Epithelial cell of esophagus (primary cell): ENCODE measurements around the gene TAF11L9.
"Not testable (repeated sequence)": the region's sequence is repeated elsewhere in the genome, so short reads cannot be mapped to it uniquely, and the experiment has no call there.

Source experiments
- DNase-seq: peaks from one replicate; pipeline ENCODE4 v3.0.0; 2010; ENCODE audit warnings: low read depth
- H3K4me3 ChIP-seq: 2 replicates; pipeline ENCODE4 v1.5.1; 2011; ENCODE audit warnings: mild to moderate bottlenecking, low read length, control low read depth
- CTCF ChIP-seq: IDR thresholded peaks from 2 replicates; pipeline ENCODE4 v1.5.1; 2011; ENCODE audit warnings: low read depth, mild to moderate bottlenecking, low read length, control low read depth, inconsistent platforms; ENCODE audit not compliant: insufficient read depth; ENCODE audit errors: missing control alignments

The TAF11L9 gene

GRCh38 chr5:17604951-17605350, 10.8 kb upstream of the TAF11L9 start:
- TF ChIP-seq CTCF, result no peak
- DNase-seq, result no peak
- H3K4me3 ChIP-seq, result no peak overlapping the region

GRCh38 chr5:17603880-17604279, 9.7 kb upstream of the TAF11L9 start, which contains the start of gene TAF11L11:
Gene TAF11L11, plus strand, starts transcription at chr5:17604183.
- not testable (repeated sequence) for DNase-seq, H3K4me3 ChIP-seq

- not testable (repeated sequence) for DNase-seq
Observed at GRCh38 chr5:17597728-17598127, 3.5 kb upstream of the TAF11L9 start, which contains the start of gene TAF11L10. Gene TAF11L10, minus strand, starts transcription at chr5:17597828.

GRCh38 chr5:17590860-17591259, 3.3 kb downstream of the TAF11L9 start, which contains the start of gene TAF11L8:
Gene TAF11L8, minus strand, starts transcription at chr5:17590960.
- not testable (repeated sequence) for DNase-seq, H3K4me3 ChIP-seq

More at GRCh38 chr5:17597728-17598127, 3.5 kb upstream of the TAF11L9 start, which contains the start of gene TAF11L10:
- not testable (repeated sequence) for H3K4me3 ChIP-seq

- not testable (repeated sequence) for DNase-seq, H3K4me3 ChIP-seq
Observed at GRCh38 chr5:17585658-17586057, 8.5 kb downstream of the TAF11L9 start, which contains the start of gene TAF11L7. Gene TAF11L7, minus strand, starts transcription at chr5:17585758.
